Endometrial microvascular endothelial cells (primary cell): ENCODE measurements around the gene GOT2. TPM values are rescaled to one million over a fixed set of nuclear protein-coding genes. Genes with fewer than 3 reads are reported as not detected.
"Not testable (repeated sequence)": the region's sequence is repeated elsewhere in the genome, so short reads cannot be mapped to it uniquely, and the experiment has no call there.

Source experiments
- in situ Hi-C: cut with HindIII; loops from 2 replicates; pipeline ENCODE4 v1.10.0; 2017; ENCODE audit warnings: low sequenced_read_pairs, low pct_unique_long_range_greater_than_20kb; ENCODE audit errors: inconsistent ontology term
- total RNA-seq: library from RNA; depleted of rRNA; stranded (reverse); fragments of >200 nt; gene quantifications from one replicate; pipeline ENCODE4 v1.2.3, GENCODE V29; 2015; ENCODE audit errors: inconsistent ontology term

Gene GOT2
- 168 TPM for total RNA-seq

GRCh38 chr16:58733671-58734458 lies at the start of gene GOT2:
TSS of gene GOT2 (minus strand) at chr16:58734316. CDS start at chr16:58734228, 88 bp downstream.
- in situ Hi-C loops: no loop called here

DNA sequence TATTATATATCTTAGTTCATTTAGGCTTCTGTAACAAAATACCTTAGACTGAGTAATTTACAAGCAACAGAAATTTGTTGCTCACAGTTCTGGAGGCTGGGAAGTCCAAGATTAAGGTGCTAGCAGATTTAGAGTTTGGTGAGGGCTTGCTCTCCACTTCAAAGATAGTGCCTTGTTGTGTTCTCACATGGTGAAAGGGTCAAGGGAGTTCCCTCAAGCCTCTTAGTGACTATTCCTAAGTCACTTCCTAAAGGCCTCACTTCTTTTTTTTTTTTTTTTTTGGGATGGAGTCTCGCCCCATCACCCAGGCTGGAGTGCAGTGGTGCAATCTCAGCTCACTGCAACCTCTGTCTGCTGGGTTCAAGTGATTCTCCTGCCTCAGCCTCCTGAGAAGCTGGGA lies 45.2 kb upstream of the GOT2 start:
- in situ Hi-C loops: not testable (repeated sequence)

GRCh38 chr16:58773870-58774269 lies 39.8 kb upstream of the GOT2 start:
- in situ Hi-C loops: no loop called here

DNA sequence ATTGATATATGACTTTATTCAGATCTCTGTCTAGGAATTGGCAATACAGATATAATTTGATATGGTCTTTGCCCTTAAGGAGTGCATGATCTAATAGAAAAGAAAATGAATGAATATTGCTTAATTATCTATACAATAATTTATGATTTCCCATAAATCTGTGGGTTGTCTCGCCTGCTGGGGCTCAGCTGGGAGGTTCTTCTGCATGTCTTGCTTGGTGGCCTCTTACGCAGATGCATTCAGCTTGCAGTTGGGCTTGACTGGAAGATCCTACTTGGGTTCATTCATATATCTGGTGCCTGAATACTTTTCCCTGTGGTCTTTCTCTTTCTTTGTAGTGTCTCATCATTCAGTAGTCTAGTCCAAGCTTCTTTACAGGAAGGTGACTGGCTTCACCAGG lies 34.0 kb upstream of the GOT2 start:
- in situ Hi-C loops: no loop called here

- in situ Hi-C loops: no loop called here
Measured at GRCh38 chr16:58767581-58767980, 33.5 kb upstream of the GOT2 start.

GRCh38 chr16:58756650-58757332 lies 22.7 kb upstream of the GOT2 start:
- in situ Hi-C loops: no loop called here

- in situ Hi-C loops: no loop called here
Measured at GRCh38 chr16:58755989-58756649, 22.0 kb upstream of the GOT2 start.

- in situ Hi-C loops: no loop called here
Measured at GRCh38 chr16:58753711-58754134, 19.6 kb upstream of the GOT2 start.

DNA sequence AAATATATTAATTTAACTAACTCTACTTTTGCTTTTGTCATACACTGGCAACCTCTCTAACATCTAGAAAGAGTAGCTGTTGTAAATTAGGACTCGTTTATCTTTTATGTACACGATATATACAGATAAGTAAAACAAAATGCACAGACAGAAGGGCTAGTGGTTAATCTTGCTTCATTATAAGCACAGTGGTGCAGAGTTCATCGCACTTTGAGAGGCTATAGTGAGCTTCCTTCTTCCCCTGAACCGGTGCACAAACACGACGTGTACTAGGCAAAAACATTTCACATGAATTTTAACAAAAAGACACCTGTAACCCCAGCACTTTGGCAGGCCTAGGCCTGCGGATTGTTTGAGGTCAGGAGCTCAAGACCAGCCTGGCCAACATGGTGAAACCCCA lies 10.4 kb upstream of the GOT2 start:
- in situ Hi-C loops: no loop called here

DNA sequence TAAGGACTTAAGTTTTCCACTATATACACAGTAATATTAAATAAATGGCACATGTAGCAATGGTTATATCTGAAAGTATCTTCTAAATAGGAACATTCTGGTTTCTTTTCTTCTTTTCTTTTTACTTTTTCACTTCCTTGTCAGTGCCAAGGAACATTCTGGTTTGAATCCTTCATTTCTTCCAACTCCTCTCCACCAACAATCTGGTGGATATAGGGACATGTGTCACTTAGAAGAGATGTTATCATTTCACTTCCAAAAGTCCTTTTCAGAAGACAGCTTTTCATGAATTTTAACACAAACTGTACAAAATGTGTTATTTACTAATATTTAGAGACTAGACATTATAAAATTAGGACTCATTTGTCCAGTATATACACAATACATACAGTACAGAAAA lies 7.9 kb upstream of the GOT2 start:
- in situ Hi-C loops: no loop called here

GRCh38 chr16:58741166-58741565 lies 7.0 kb upstream of the GOT2 start:
- in situ Hi-C loops: no loop called here

DNA sequence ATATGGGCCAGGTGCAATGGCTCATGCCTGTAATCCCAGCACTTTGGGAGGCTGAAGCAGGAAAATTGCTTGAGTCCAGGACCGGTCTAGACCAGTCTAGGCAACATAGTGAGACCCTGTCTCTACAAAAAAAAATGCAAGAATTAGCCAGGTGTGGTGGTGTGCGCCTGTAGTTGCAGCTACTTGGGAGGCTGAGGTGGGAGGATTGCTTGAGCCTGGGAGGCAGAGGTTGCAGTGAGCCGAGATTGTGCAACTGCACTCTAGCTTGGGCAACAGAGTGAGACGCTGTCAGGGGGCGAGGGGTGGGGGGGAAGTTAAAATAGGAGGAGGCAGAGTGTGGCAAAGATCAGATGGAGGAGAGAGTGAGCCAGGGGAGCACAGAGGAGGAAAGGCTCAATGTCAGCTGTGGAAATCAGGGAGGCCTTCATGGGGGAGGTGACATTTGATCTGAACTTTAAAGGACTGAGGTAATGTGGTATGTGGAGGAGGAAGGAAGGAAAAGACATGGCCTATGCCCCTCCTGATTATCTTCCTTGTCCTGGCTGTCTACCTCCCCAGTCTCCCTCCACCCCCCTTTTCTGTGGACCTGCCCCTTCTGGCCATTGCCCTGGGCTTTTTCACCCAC lies 4.7 kb upstream of the GOT2 start:
- in situ Hi-C loops: no loop called here

GRCh38 chr16:58736341-58736740 lies 2.2 kb upstream of the GOT2 start:
- in situ Hi-C loops: not testable (repeated sequence)

DNA sequence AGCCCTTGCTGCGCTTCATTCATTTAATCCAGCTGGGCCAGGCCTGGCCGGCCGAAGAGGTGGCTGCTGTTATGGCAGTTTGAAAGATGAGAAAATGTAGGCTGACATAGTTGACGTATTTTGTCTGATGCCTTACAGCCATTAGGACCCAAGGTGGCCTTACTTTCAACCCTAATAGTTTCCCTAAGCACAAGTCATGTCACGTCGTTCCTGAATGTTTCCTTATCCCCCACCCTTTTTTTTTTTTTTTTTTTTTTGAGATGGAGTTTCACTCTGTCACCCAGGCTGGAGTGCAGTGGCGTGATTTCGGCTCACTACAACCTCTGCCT lies 307 bp upstream of the GOT2 start:
- in situ Hi-C loops: no loop called here

DNA sequence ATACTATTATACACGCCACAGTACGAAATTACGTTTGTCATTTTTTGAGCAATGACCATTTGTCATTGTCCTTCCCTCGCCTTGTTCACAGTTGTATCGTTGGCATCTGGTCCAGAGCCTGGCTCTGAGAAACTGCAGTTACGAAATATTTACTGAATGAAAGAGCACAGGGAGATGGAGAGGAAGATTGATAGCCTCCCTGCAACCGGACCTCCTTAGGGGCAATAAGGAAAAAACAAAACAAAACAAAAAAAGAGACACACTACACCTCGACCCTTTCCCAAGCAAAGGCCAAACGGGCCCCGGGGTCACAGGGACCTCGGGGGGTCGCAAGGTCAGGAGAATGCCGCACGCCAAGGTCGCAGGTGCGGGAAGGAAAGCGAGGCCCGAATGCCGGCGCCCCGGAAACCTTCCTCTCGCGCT lies 857 bp downstream of the GOT2 start:
- in situ Hi-C loops: no loop called here

- in situ Hi-C loops: no loop called here
Measured at GRCh38 chr16:58732545-58733247, 1.4 kb downstream of the GOT2 start.

- in situ Hi-C loops: no loop called here
Measured at GRCh38 chr16:58730724-58731370, 3.3 kb downstream of the GOT2 start.

DNA sequence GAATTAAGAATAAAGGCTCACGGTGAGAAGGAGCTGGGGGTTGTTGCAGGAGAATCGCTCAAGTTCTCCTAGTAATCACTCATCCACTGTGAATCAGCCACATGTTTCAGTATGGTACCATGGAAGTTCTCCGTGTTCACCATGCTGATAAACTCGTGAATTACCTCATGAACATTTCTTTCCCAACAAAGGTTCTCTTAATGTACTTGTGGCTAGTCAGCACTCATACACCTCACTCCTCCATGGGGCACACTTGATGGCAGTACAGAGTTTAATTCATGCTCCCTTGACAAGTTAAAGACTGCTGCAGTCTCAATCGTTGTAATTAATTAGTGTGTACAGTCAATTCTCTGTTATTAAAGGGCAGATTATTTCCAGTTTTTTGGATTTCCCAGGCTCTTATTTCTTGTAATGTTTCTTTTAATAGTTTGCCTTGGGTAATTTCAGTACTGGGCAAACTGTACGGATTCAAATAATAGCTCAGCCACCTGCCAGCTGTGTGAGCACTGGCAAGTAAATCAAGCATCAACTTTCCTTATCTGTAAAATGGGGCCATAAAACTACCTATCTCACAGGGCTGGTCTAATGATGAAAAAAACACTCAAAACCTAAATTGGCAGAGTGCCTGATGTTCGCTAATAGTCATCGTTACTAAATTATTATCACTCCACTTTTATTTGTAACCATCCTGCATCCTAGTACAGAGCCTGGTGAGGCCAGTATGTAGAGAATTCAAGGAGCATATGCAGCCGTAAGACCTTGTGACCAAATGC lies 6.1 kb downstream of the GOT2 start:
- in situ Hi-C loops: no loop called here
